ENCODE results near the gene HSF5.

- no peak for TF ChIP-seq EZH2 (IDR thresholded peaks at IDR 0.05; ENCODE audit: borderline replicate concordance, insufficient read depth, low read depth, low read length, poor library complexity, severe bottlenecking)
- TF ChIP-seq CTCF (IDR thresholded peaks at IDR 0.05): no peak
These were observed 42.9 kb upstream of the HSF5 start for GRCh38 chr17:58531122-58531521.
